HCT116 (cell line): ENCODE data around the gene SLC22A4. TPM values are rescaled to one million over a fixed set of nuclear protein-coding genes. Genes with fewer than 3 reads are reported as not detected.

ENCODE experiments used
- microRNA-seq: library from miRNA; unstranded; fragments of <30 nt; microRNA quantifications from one replicate; pipeline ENCODE4, GENCODE V29; 2016; ENCODE audit warnings: borderline number of aligned reads
- total RNA-seq: library from RNA; stranded (reverse); gene quantifications from one replicate; pipeline ENCODE4 v1.2.1, GENCODE V29; 2021; ENCODE audit not compliant: unreplicated experiment

The SLC22A4 gene
- total RNA-seq, 1 experiment from 2014 or later: 0.59 TPM

Small RNAs within 50 kb of the gene (microRNA-seq; reads per million reads assigned to microRNA genes)
- not detected for gene MIR3936

Other genes starting within 250 kb of the SLC22A4 start
- not detected for gene IL3, start 233.7 kb upstream of the SLC22A4 start, total RNA-seq
- 0.30 TPM for gene CSF2, start 220.6 kb upstream of the SLC22A4 start, total RNA-seq
- gene P4HA2, start 66.5 kb upstream of the SLC22A4 start, total RNA-seq: 29.0 TPM
- not detected for gene PDLIM4, start 36.7 kb upstream of the SLC22A4 start, total RNA-seq
- 9.9 TPM for gene SLC22A5, start 75.3 kb downstream of the SLC22A4 start, total RNA-seq
- gene IRF1, start 196.4 kb downstream of the SLC22A4 start, total RNA-seq: 30.1 TPM
- not detected for gene IL5, start 249.1 kb downstream of the SLC22A4 start, total RNA-seq